A673 (cell line): ENCODE data around the gene PPM1N. TPM values are rescaled to one million over a fixed set of nuclear protein-coding genes. Genes with fewer than 3 reads are reported as not detected.

Experiments used
- BruUV-seq: library from RNA; stranded (reverse); fragments of 400-500 nt; replicated peaks from 2 replicates; lab custom pipeline; 2021; lab: Mats Ljungman, UMichigan
- CTCF ChIA-PET: fragments of 300-600 bp; sonication (Branson Sonifier 250); formaldehyde crosslinking; loops from one replicate; lab custom pipeline; 2022; ENCODE audit warnings: antibody characterized with exemption; lab: Charles Lee
- POLR2A ChIA-PET: fragments of 300-600 bp; sonication (Branson Sonifier 250); formaldehyde crosslinking; loops from one replicate; lab custom pipeline; 2022; ENCODE audit warnings: antibody characterized with exemption; ENCODE audit not compliant: low non-redundant PET; lab: Charles Lee
- DNase-seq: peaks from one replicate; pipeline ENCODE4 v3.0.0-alpha.2; 2015; ENCODE audit warnings: low spot score
- H3K27ac ChIP-seq: fragments of 200-600 bp; sonication (generic); 2 replicates; pipeline ENCODE4 v1.5.1; 2016; ENCODE audit warnings: mixed run types, low read depth, mild to moderate bottlenecking, mixed read lengths, antibody characterized with exemption, low read length; ENCODE audit not compliant: poor library complexity, severe bottlenecking
- H3K27me3 ChIP-seq: fragments of 200-600 bp; sonication (generic); replicated peaks from 2 replicates; pipeline ENCODE4 v1.6.1; 2017; ENCODE audit warnings: mixed run types, low read depth, mild to moderate bottlenecking, mixed read lengths, antibody characterized with exemption, low read length; ENCODE audit not compliant: insufficient read depth, poor library complexity
- H3K36me3 ChIP-seq: fragments of 200-600 bp; sonication (generic); 2 replicates; pipeline ENCODE4 v1.6.1; 2016; ENCODE audit warnings: mixed run types, mild to moderate bottlenecking, mixed read lengths, antibody characterized with exemption, low read length; ENCODE audit not compliant: insufficient read depth, poor library complexity, severe bottlenecking
- H3K4me1 ChIP-seq: fragments of 200-600 bp; sonication (generic); 2 replicates; pipeline ENCODE4 v1.6.1; 2017; ENCODE audit warnings: mixed run types, mild to moderate bottlenecking, mixed read lengths, antibody characterized with exemption, low read length; ENCODE audit not compliant: insufficient read depth, poor library complexity, severe bottlenecking
- H3K4me3 ChIP-seq: fragments of 200-600 bp; sonication (generic); 2 replicates; pipeline ENCODE4 v1.5.1; 2016; ENCODE audit warnings: low read depth, mixed run types, mild to moderate bottlenecking, mixed read lengths, low read length; ENCODE audit not compliant: poor library complexity, severe bottlenecking
- H3K9me3 ChIP-seq: fragments of 200-600 bp; sonication (generic); 2 replicates; pipeline ENCODE4 v1.6.1; 2016; ENCODE audit warnings: mixed run types, low read depth, mild to moderate bottlenecking, mixed read lengths, antibody characterized with exemption, low read length; ENCODE audit not compliant: poor library complexity, severe bottlenecking
- CTCF ChIP-seq: fragments of 300-800, 200-600 bp; sonication (generic); conservative IDR thresholded peaks from 2 replicates; pipeline ENCODE4 v1.5.1; 2017; ENCODE audit warnings: low read depth, mild to moderate bottlenecking, antibody characterized with exemption, low read length, moderate library complexity, mixed read lengths
- EZH2 ChIP-seq: fragments of 200-600 bp; sonication (generic); IDR thresholded peaks from 2 replicates; pipeline ENCODE4 v1.6.1; 2017; ENCODE audit warnings: borderline replicate concordance, low read depth, mild to moderate bottlenecking, mixed read lengths, antibody characterized with exemption, low read length; ENCODE audit not compliant: poor library complexity, severe bottlenecking
- intact Hi-C: fragments of 100-400 bp; cut with micrococcal nuclease; formaldehyde crosslinking; loops from one replicate; pipeline ENCODE4 v1.10.0; 2022; ENCODE audit not compliant: unreplicated experiment
- total RNA-seq: library from RNA; stranded (reverse); gene quantifications from 2 replicates; pipeline ENCODE4 v1.2.3, GENCODE V29; 2021

The PPM1N gene
- total RNA-seq, 1 experiment from 2014 or later = 0.80 TPM

DNA sequence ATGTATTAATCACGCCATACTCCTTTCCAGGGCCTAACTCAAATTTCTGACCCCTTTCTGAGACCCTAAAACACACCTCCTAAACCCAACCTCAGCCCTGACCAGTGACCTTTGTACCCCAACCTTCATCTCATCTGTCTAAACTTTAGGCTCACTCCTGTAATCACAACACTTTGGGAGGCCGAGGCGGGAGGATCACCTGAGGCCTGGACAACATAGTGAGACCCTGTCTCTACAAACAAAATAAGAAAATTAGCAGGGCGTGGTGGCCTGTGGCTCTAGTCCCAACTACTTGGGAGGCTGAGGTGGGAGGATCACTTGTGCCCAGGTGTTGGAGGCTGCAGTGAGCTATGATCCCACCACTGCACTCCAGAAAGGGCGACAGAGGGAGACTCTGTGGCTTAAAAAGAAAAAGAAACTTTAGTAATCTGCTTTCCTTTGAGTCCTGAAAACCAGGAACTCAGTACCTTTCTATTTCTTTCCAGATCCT is 6.1 kb upstream of the PPM1N start:
- H3K27ac ChIP-seq = no peak overlapping the region
- CTCF ChIA-PET = no interaction called here
- TF ChIP-seq CTCF (no peak), EZH2 (no peak)

DNA sequence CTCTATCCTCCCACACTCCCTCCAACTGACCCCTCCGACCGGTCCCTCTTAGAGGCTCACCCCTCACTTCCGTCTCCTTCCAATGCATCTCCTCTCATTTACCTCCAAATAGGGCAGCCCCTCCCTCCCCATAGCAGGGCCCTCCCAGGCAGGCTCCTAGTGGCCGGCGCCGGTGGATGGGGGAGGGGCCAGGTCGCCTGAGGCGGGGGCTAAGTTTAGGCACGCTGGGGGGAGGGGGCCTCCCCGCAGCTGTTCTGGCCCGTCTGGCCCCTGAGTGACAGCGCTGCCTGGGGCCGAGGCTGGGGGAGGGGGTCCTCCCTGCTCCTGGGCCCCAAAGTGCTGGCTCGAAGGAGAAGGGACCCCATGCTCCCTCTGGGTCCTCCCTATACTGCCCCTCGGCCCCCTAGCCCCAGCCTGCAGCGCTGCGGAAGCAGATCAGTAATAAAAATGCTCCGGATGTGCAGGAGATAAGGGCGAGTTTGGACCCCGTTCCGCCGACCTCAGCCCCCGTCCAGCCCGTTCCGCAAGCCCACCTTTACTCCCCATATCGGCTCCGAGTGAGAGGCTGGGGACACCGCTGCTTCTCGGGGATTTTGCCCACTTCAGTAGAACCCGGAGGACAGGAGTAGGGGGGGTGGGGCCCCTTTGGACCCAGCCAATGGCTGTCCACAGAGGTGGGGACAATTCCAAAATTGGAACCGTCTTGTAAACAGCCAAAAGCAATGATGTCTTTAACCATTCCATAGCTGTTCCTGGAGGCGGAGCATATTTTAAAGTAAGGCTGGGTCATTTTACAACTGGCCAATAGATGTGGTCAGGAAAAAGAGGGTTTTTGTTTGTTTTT is 5.4 kb upstream of the PPM1N start:
- CTCF ChIA-PET = no interaction called here
- BruUV-seq = no TSS peak
- POLR2A ChIA-PET = no interaction called here
- H3K27ac ChIP-seq = peak overlapping the region; percentile 4
- DNase-seq = peak; percentile 65
- H3K27me3 ChIP-seq = no peaks in the 10 kb centered on the region
- TF ChIP-seq CTCF = no peak
- no peak for TF ChIP-seq EZH2
- peak overlapping the region; percentile 46 for H3K4me3 ChIP-seq
- H3K9me3 ChIP-seq = no peaks in the 10 kb centered on the region
- intact Hi-C loops = no loop called here
- H3K36me3 ChIP-seq = no peaks in the 10 kb centered on the region
- H3K4me1 ChIP-seq = peaks cover 11% of the 10 kb centered on the region

More for the DNA sequence above, 6.1 kb upstream of the PPM1N start:
- H3K4me1 ChIP-seq = peaks cover 6% of the 10 kb centered on the region
- peak overlapping the region; percentile 46 for H3K4me3 ChIP-seq
- no peaks in the 10 kb centered on the region for H3K9me3 ChIP-seq
- intact Hi-C loops = no loop called here
- POLR2A ChIA-PET = no interaction called here
- no TSS peak for BruUV-seq
- H3K27me3 ChIP-seq = no peaks in the 10 kb centered on the region
- no peaks in the 10 kb centered on the region for H3K36me3 ChIP-seq
- DNase-seq = no peak

DNA sequence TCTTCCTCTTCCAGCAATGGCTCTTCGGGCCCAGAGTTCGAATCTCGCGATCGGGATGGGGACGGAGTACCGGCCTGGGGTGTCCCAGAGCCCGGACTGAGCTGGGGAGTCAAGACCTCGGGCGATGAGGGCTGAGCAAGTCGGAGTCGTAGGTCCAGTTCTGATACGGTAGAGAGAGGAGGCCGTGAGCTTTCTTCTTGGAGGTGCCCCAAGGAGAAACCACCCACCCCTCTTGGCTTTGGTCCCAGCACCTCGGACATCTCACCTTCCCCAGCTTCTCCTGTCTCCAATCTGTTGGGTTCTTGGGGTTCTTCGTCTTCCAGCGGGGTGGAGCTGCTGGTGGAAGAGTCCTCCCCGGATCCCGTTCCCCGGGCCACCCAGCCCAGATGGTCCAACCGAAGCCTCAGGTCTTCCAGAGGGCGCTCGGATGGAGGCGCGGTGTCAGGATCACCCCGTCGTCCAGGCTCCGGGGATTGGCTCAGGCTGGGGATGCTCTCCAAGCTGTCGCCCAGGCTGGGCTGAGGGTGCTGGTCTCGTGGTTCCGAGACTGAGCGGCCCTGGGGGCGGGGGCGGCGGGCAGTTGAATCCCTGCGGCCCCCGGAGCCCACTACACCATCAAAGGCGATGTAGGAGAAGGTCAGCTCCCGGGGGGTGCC is 3.9 kb upstream of the PPM1N start:
- POLR2A ChIA-PET = no interaction called here
- CTCF ChIA-PET = interaction anchor here (0.6 to 1.1 kb wide), 4 partner anchors 9 to 152 kb away, joined by 3 to 4 read pairs (median 3); no protein-coding TSS in a partner anchor

More for the DNA sequence above, 3.9 kb upstream of the PPM1N start:
- no peaks in the 10 kb centered on the region for H3K27me3 ChIP-seq
- TF ChIP-seq EZH2 = no peak
- no peak for TF ChIP-seq CTCF
- H3K36me3 ChIP-seq = no peaks in the 10 kb centered on the region
- H3K4me1 ChIP-seq = peaks cover 22% of the 10 kb centered on the region
- intact Hi-C loops = no loop called here
- no peak for DNase-seq
- H3K9me3 ChIP-seq = no peaks in the 10 kb centered on the region
- no TSS peak for BruUV-seq
- H3K4me3 ChIP-seq = no peak overlapping the region
- H3K27ac ChIP-seq = no peak overlapping the region
